Subcutaneous adipose tissue (tissue), 4 donors: Measurements from ENCODE around the gene ITGAV. TPM values are rescaled to one million over a fixed set of nuclear protein-coding genes. Genes with fewer than 3 reads are reported as not detected.

Experiments
- CTCF ChIP-seq: fragments of 450-650 bp; IDR thresholded peaks from one replicate; pipeline ENCODE4 v1.5.1; 2016; ENCODE audit warnings: low read depth, mild to moderate bottlenecking, control low read depth, antibody characterized with exemption, moderate library complexity
- total RNA-seq, 4 donors: library from RNA; depleted of rRNA; stranded (reverse); fragments of >200 nt; gene quantifications; one replicate each; pipeline ENCODE4 v1.1.0, GENCODE V29; 2016

Gene ITGAV
- total RNA-seq, 4 donors from 2014 or later, result 90.8 to 130 (median 114) TPM

DNA sequence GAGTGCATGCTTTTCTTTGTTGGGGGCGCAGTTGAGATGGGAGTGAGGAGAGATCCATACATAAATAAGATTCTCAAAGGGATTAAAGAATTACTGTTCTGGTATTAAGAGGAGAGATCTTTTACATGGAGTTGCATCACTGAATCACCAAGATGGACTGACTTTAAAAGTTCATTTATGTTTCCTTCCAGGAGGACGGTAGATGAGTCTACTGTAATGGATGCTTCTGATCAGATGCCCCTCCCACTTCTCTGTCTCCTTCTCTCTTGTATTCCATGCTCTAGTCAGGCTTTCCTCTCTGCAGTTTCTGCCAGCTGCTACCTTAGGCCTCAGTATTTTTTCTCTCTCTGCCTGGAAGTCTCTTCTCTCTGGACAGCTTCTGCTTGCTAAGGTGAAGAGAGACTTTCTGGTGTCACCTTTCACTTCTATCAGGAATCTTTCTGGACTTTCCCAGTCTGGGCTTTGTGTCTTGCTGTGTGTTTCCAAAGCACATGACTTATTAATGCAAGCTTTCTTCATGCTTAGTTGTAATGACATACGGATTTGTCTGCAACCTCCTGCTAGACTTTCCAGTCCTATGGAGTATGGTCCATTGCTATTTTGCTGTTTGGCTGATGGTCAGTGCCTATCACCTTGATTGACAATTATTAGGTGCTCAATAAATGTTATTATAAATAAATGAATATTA is 127.6 kb downstream of the ITGAV start:
- no peak for TF ChIP-seq CTCF

DNA sequence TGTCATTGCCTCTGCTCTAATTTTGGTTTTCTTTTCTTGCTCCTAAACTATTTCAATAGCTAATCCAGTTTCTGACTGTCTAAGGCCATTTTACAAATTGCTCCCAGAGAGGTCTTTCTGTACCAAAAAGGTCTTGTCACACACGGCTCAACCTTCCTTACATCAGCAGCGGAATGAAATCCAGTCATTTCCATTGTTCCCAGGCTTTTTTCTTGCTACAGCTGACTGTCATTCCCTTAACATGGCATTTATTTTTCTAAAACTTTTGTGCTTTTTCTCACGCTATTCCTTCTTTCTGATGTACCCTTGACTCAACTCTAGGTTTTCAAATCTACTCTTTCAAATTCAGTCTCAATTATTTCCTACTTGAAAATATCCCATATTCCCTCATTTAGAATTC is 128.3 kb downstream of the ITGAV start:
- TF ChIP-seq CTCF, result no peak

- TF ChIP-seq CTCF, result no peak
Observed at GRCh38 chr2:186718903-186719302, 129.0 kb downstream of the ITGAV start.

GRCh38 chr2:186721956-186722355 is 132.1 kb downstream of the ITGAV start:
- no peak for TF ChIP-seq CTCF

GRCh38 chr2:186724736-186725135 is 134.9 kb downstream of the ITGAV start:
- no peak for TF ChIP-seq CTCF

DNA sequence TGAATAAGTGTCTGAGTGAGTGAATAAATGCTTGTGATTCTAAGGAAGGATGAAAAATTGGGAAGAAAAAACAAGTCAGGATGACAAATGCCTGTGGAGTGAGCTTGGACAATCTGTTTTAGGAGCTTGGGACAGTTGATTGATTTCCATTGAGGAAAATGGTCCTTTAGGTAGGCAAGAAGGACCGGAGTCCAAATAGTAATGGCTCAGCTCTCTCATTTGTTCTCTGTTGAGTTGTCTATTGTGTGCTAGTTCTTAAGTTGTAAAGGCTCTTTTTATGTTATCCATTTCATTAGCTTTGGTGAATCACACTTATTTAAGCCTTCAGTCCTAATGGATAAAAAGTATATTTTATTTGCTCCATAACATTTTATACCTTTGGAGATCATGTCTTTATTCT is 135.9 kb downstream of the ITGAV start:
- no peak for TF ChIP-seq CTCF

- TF ChIP-seq CTCF, result no peak
Observed at GRCh38 chr2:186726938-186727337, 137.1 kb downstream of the ITGAV start.
